ENCODE data around the gene TNFSF9.
A peak's percentile ranks its signal among the peaks of the same experiment; 100 is the strongest.

The TNFSF9 gene

DNA sequence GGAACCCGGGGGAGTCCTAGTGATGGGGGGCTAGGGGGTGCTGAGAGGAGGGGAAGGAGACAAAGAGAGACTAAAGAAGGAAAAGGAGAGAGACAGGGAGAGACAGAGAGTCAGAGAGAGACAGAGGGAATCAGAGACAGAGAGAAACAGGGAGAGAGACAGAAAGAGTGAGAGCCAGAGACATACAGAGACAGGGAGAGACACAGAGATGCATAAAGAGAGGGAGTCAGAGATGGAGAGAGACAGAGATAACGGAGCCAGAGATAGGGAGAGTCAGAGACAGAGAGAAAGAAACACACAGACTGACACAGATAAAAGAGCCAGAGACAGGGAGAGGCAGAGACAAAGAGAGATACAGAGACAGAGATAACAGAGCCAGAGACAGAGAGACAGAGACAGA lies 1.5 kb upstream of the TNFSF9 start:
- Histone ChIP-seq H3K36me3 (ENCODE audit: low read length) (no peaks in the 10 kb centered on the region), H3K4me3 (ENCODE audit: insufficient read depth, low read length, poor library complexity, severe bottlenecking) (no peak overlapping the region), H3K9ac (ENCODE audit: low read length) (peak overlapping the region; percentile 60), H3K79me2 (ENCODE audit: insufficient read depth, low read length) (peaks cover 13% of the 10 kb centered on the region), H2AFZ (ENCODE audit: low read depth, low read length, severe bottlenecking) (peak overlapping the region; percentile 20), H3F3A (ENCODE audit: insufficient read depth) (peaks cover 27% of the 10 kb centered on the region), H3K27ac (ENCODE audit: low read depth, low read length) (peak overlapping the region; percentile 92), H3K27me3 (ENCODE audit: low read length) (no peaks in the 10 kb centered on the region), H3K4me2 (ENCODE audit: low read depth, low read length, poor library complexity, severe bottlenecking) (peak overlapping the region; percentile 79), H3K9me2 (replicated peaks; ENCODE audit: insufficient read depth, low read length) (no peaks in the 10 kb centered on the region), H4K20me1 (ENCODE audit: low read depth, low read length) (no peaks in the 10 kb centered on the region), H3K9me3 (ENCODE audit: insufficient read depth, low read length) (no peaks in the 10 kb centered on the region)
- TF ChIP-seq EZH2phosphoT487 (conservative IDR thresholded peaks at IDR 0.05; ENCODE audit: low read length): no peak
- no peak for TF ChIP-seq CTCF (IDR thresholded peaks at IDR 0.05; ENCODE audit: insufficient read depth, low read length, poor library complexity, severe bottlenecking)

DNA sequence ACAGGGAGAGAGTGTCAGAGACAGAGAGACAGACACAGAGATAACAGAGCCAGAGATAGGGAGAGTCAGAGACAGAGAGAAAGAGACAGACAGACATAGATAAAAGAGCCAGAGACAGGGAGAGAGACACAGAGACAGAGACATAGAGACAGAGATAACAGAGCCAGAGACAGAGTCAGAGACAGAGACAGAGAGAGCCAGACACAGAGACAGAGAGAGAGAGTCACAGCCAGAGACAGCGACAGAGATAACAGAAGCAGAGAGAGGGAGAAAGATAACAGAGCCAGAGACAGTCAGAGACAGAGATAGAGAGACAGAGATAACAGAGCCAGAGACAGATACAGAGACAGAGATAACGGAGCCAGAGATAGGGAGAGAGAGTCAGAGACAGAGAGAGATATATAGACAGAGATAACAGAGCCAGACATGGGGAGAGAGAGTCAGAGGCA lies 865 bp upstream of the TNFSF9 start:
- H3F3A ChIP-seq (ENCODE audit: insufficient read depth): peaks cover 27% of the 10 kb centered on the region
- H3K4me3 ChIP-seq (ENCODE audit: insufficient read depth, low read length, poor library complexity, severe bottlenecking): no peak overlapping the region
- no peaks in the 10 kb centered on the region for H3K27me3 ChIP-seq (ENCODE audit: low read length)
- H3K79me2 ChIP-seq (ENCODE audit: insufficient read depth, low read length): peaks cover 13% of the 10 kb centered on the region
- H3K4me2 ChIP-seq (ENCODE audit: low read depth, low read length, poor library complexity, severe bottlenecking): peak overlapping the region; percentile 76
- no peaks in the 10 kb centered on the region for H3K9me3 ChIP-seq (ENCODE audit: insufficient read depth, low read length)
- no peaks in the 10 kb centered on the region for H3K9me2 ChIP-seq (replicated peaks; ENCODE audit: insufficient read depth, low read length)
- no peak overlapping the region for H2AFZ ChIP-seq (ENCODE audit: low read depth, low read length, severe bottlenecking)
- no peak for TF ChIP-seq EZH2phosphoT487 (conservative IDR thresholded peaks at IDR 0.05; ENCODE audit: low read length)
- no peak for TF ChIP-seq CTCF (IDR thresholded peaks at IDR 0.05; ENCODE audit: insufficient read depth, low read length, poor library complexity, severe bottlenecking)
- peak overlapping the region; percentile 90; the same call in 1 of the 2 replicates for H3K9ac ChIP-seq (ENCODE audit: low read length)
- H3K36me3 ChIP-seq (ENCODE audit: low read length): no peaks in the 10 kb centered on the region
- no peaks in the 10 kb centered on the region for H4K20me1 ChIP-seq (ENCODE audit: low read depth, low read length)
- H3K27ac ChIP-seq (ENCODE audit: low read depth, low read length): peak overlapping the region; percentile 75; the same call in 1 of the 2 replicates

- Histone ChIP-seq H3K9me2 (replicated peaks; ENCODE audit: insufficient read depth, low read length) (no peaks in the 10 kb centered on the region), H3K9ac (ENCODE audit: low read length) (peak overlapping the region; percentile 90), H3K79me2 (ENCODE audit: insufficient read depth, low read length) (peaks cover 13% of the 10 kb centered on the region), H3K27me3 (ENCODE audit: low read length) (no peaks in the 10 kb centered on the region), H3K4me3 (ENCODE audit: insufficient read depth, low read length, poor library complexity, severe bottlenecking) (peak overlapping the region; percentile 81), H4K20me1 (ENCODE audit: low read depth, low read length) (no peaks in the 10 kb centered on the region), H3K36me3 (ENCODE audit: low read length) (no peaks in the 10 kb centered on the region), H2AFZ (ENCODE audit: low read depth, low read length, severe bottlenecking) (no peak overlapping the region), H3K4me2 (ENCODE audit: low read depth, low read length, poor library complexity, severe bottlenecking) (peak overlapping the region; percentile 76), H3F3A (ENCODE audit: insufficient read depth) (peaks cover 35% of the 10 kb centered on the region), H3K9me3 (ENCODE audit: insufficient read depth, low read length) (no peaks in the 10 kb centered on the region), H3K27ac (ENCODE audit: low read depth, low read length) (peak overlapping the region; percentile 75)
- TF ChIP-seq CTCF (IDR thresholded peaks at IDR 0.05; ENCODE audit: insufficient read depth, low read length, poor library complexity, severe bottlenecking) (no peak), EZH2phosphoT487 (conservative IDR thresholded peaks at IDR 0.05; ENCODE audit: low read length) (no peak)
These were observed 533 bp downstream of the TNFSF9 start for GRCh38 chr19:6531163-6531955.

Measured in SU-DHL-6 (cell line).